SH-SY5Y (cell line): ENCODE data around the gene TMEM30A.

Experiments used
- GATA2 ChIP-seq: IDR thresholded peaks from 2 replicates; pipeline ENCODE4 v1.6.1; 2011; ENCODE audit warnings: mild to moderate bottlenecking, low read depth, low read length
- GATA3 ChIP-seq: IDR thresholded peaks from 2 replicates; pipeline ENCODE4 v1.6.1; 2011; ENCODE audit warnings: low read depth, mild to moderate bottlenecking, low read length, moderate library complexity

GRCh38 chr6:75329703-75330102 lies 45.1 kb upstream of the TMEM30A start:
- TF ChIP-seq GATA2 (no peak), GATA3 (no peak)
